Thoracic aorta (tissue), 2 donors: Measurements from ENCODE around the gene RREB1. TPM values are rescaled to one million over a fixed set of nuclear protein-coding genes. Genes with fewer than 3 reads are reported as not detected.

Experiments
- ATAC-seq: fragments of 150-250 bp; one replicate; pipeline ENCODE4 v1.8.0; 2017; ENCODE audit warnings: low read depth; ENCODE audit not compliant: insufficient number of reproducible peaks, low FRiP score
- DNase-seq: peaks from one replicate; pipeline ENCODE4 v3.0.0-alpha.2; 2020; ENCODE audit warnings: low spot score
- H3K27ac ChIP-seq, 2 donors: fragments of 200-600 bp; sonication (generic); 1 replicate in 1 of 2; 2 replicates in 1 of 2; pipeline ENCODE4 v1.5.1; 2016; ENCODE audit warnings: mild to moderate bottlenecking in 2 of 2, moderate library complexity in 2 of 2
- H3K27me3 ChIP-seq: fragments of 200-600 bp; sonication (generic); replicated peaks from 2 replicates; pipeline ENCODE4 v1.6.0; 2016; ENCODE audit warnings: mild to moderate bottlenecking; ENCODE audit not compliant: insufficient read depth
- H3K36me3 ChIP-seq: fragments of 200-600 bp; sonication (generic); one replicate; pipeline ENCODE4 v1.5.1; 2016
- H3K4me1 ChIP-seq, 2 donors: fragments of 200-600 bp; sonication (generic); 1 replicate in 1 of 2; 2 replicates in 1 of 2; pipeline versions ENCODE4 v1.5.1 to v1.6.0; 2016; ENCODE audit warnings: low read depth in 2 of 2, mild to moderate bottlenecking in 1 of 2; ENCODE audit not compliant: control insufficient read depth in 1 of 2
- H3K4me3 ChIP-seq: fragments of 200-600 bp; sonication (generic); 2 replicates; pipeline ENCODE4 v1.5.1; 2016; ENCODE audit warnings: mild to moderate bottlenecking
- H3K9me3 ChIP-seq: fragments of 200-600 bp; sonication (generic); 2 replicates; pipeline ENCODE4 v1.5.1; 2016
- total RNA-seq, 2 donors: library from RNA; depleted of rRNA; stranded (reverse); fragments of >200 nt; gene quantifications; one replicate each; pipeline versions ENCODE4 v1.1.0 to v1.2.3, GENCODE V29; 2016
- TF ChIP-seq, protein P1 (sequence below): fragments of 200-600 bp; sonication (generic); IDR thresholded peaks from one replicate; pipeline ENCODE4 v1.5.1; 2019; ENCODE audit warnings: antibody characterized with exemption

Gene RREB1
- total RNA-seq, 2 donors from 2014 or later, result 30.6 to 39.3 TPM

GRCh38 chr6:7145885-7146828 lies 38.4 kb downstream of the RREB1 start:
- no peaks in the 10 kb centered on the region for H3K36me3 ChIP-seq
- H3K9me3 ChIP-seq, result no peaks in the 10 kb centered on the region
- peaks cover 31 to 56% of the 10 kb centered on the region in 2 donors for H3K4me1 ChIP-seq
- peak overlapping the region; percentile 50 for H3K4me3 ChIP-seq
- no peaks in the 10 kb centered on the region for H3K27me3 ChIP-seq
- DNase-seq, result no peak
- peak overlapping the region; percentile 69 to 73 for H3K27ac ChIP-seq
- ATAC-seq, result no peak
- TF ChIP-seq, protein P1, sequence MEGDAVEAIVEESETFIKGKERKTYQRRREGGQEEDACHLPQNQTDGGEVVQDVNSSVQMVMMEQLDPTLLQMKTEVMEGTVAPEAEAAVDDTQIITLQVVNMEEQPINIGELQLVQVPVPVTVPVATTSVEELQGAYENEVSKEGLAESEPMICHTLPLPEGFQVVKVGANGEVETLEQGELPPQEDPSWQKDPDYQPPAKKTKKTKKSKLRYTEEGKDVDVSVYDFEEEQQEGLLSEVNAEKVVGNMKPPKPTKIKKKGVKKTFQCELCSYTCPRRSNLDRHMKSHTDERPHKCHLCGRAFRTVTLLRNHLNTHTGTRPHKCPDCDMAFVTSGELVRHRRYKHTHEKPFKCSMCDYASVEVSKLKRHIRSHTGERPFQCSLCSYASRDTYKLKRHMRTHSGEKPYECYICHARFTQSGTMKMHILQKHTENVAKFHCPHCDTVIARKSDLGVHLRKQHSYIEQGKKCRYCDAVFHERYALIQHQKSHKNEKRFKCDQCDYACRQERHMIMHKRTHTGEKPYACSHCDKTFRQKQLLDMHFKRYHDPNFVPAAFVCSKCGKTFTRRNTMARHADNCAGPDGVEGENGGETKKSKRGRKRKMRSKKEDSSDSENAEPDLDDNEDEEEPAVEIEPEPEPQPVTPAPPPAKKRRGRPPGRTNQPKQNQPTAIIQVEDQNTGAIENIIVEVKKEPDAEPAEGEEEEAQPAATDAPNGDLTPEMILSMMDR, result no peak

DNA sequence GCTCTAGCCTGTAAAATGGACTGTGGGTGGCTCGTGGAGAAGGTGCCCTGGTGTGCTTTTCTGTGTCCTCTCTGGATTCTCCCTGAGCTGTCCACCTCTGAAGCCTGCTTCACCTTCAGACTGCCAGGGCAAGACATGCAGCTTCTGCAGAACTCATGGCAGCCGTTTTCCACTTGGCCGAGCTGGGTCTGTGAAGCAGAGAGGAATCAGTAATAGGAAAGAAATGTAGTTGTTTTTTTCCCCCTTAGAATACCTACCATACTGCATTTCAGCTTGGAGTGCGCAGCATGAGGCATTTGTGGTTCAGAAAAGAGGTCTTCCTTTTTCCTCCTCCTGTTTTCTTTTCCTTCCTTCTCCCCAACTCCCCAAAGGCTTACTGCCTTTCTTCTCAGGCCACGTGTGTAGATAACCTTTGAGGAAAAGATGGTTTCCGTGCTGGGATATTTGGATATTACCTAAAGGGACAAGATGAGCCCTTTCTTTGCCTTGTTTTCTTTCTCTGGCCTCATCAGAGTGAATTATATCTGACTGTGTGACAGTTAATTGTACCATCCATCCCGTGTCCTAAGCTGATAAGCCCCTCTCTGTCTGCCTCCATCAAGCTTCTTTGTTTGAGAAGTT lies 39.4 kb downstream of the RREB1 start:
- TF ChIP-seq, protein P1, result no peak
- no peaks in the 10 kb centered on the region for H3K36me3 ChIP-seq
- peaks cover 24 to 59% of the 10 kb centered on the region in 2 donors for H3K4me1 ChIP-seq
- no peaks in the 10 kb centered on the region for H3K9me3 ChIP-seq
- ATAC-seq (no peak), DNase-seq (no peak)
- H3K27me3 ChIP-seq, result no peaks in the 10 kb centered on the region
- peak overlapping the region; percentile 69 to 73 for H3K27ac ChIP-seq
- peak overlapping the region; percentile 50 for H3K4me3 ChIP-seq

GRCh38 chr6:7148100-7148822 lies 40.5 kb downstream of the RREB1 start:
- H3K9me3 ChIP-seq, result no peaks in the 10 kb centered on the region
- peaks cover 23 to 59% of the 10 kb centered on the region in 2 donors for H3K4me1 ChIP-seq
- H3K27me3 ChIP-seq, result no peaks in the 10 kb centered on the region
- H3K4me3 ChIP-seq, result no peak overlapping the region
- DNase-seq, result no peak
- H3K27ac ChIP-seq, result peak overlapping the region in 1 of 2 donors; percentile 73
- no peak for ATAC-seq
- no peaks in the 10 kb centered on the region for H3K36me3 ChIP-seq
- TF ChIP-seq, protein P1, result no peak

- no peaks in the 10 kb centered on the region for H3K9me3 ChIP-seq
- H3K4me3 ChIP-seq, result no peak overlapping the region
- peaks cover 30 to 56% of the 10 kb centered on the region in 2 donors for H3K4me1 ChIP-seq
- no peaks in the 10 kb centered on the region for H3K36me3 ChIP-seq
- no peak overlapping the region for H3K27ac ChIP-seq
- TF ChIP-seq, protein P1, result no peak
- no peaks in the 10 kb centered on the region for H3K27me3 ChIP-seq
- DNase-seq, result no peak
- ATAC-seq, result no peak
Observed at GRCh38 chr6:7150381-7151064, 42.8 kb downstream of the RREB1 start.
